Pons (tissue), 1 donor: ENCODE data around the gene NARS2.
"Not testable (repeated sequence)": the region's sequence is repeated elsewhere in the genome, so short reads cannot be mapped to it uniquely, and the experiment has no call there.

Experiments used
- DNase-seq: peaks from one replicate; pipeline ENCODE4 v3.0.0-alpha.2; 2016; ENCODE audit warnings: low spot score

The NARS2 gene

DNA sequence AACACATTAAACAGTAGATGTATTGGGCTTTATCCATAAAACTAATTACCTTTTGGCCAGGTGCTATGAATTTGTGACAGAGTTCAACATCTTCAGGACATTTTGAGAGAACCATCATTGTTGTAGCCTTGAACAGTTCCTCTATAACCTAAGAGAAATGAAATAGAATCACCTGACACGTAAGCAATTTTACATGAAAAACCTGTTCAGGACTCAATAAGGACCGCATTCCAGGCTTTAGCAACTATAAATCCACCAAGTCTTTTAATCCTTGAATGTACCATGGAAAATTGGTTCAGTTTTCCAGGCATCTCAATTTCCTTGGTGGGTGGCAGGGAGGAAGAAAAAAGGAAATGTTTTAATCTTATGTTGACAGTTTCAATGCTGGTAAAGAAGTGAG is 96.1 kb downstream of the NARS2 start:
- no peak for DNase-seq

DNA sequence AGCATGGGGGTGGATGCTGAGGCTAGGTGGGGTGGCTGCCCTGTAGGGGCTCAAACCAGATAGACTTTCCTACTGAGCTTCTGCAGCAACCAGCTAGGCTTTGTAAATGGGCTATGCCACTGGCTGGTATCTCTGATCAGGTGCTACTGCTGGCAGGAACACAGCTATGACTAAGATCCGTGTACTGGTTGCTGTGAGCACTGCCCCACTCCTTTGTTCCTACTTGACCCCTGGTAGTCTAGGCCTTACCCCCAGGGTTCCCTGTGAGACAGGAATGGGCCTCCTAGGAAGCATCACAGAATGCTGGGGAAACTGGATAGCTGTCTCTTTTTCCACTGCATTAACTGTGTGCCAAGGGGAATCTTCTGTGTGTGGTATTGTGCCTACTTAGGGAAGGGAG is 98.6 kb downstream of the NARS2 start:
- DNase-seq, result no peak

DNA sequence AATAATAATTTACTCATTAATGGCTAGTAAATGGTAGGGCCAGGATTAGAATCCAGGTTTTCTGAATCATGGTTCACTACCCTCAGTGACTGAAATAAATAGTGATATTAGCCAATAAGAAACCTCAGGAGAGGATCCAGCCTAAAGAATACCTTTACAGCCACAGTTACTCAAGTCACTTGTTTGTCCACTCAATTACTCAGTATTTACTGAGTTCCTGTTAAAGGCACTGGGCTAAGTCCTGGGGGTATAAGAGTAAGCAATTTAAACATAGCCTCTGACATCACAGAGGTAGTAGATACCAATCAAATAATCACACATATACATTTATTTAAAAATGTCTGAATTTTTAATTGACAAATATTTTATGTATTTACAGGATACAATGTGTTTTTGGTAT is 100.2 kb downstream of the NARS2 start:
- no peak for DNase-seq

DNA sequence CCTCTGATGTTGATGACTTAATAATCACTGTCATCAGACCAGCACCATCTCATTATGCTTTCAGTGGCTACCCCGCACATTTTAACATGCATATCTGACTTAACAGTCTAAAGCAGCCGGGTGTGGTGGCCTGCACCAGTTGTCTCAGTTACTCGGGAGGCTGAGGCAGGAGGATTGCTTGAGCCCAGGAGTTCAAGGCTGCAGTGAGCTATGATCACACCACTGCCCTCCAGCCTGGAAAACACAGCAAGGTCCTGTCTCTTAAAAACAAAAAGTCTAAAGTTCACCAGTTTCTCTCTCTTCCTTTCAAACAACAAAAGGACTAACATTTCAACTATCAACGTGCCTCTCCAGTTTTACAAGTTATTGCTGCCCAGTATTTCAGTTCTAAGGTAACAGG is 101.8 kb downstream of the NARS2 start:
- no peak for DNase-seq

DNA sequence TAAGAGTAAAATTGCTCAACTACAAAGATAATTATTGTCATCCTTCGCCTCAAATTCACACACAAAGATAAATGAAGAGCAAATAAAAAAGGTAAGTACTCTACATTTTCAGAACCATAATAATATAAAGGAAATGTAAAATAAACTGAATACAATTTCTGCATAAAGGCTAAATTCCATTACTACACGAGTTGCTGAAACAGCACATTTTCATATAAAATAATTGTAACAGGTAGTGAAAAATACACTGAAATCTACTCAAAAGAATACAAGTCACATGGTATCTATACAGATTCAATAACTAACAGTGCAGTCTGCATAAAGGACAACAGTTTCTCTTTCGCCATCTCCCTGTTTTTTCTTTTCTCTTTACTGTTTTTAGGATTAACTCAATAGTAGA is 102.3 kb downstream of the NARS2 start:
- no peak for DNase-seq

DNA sequence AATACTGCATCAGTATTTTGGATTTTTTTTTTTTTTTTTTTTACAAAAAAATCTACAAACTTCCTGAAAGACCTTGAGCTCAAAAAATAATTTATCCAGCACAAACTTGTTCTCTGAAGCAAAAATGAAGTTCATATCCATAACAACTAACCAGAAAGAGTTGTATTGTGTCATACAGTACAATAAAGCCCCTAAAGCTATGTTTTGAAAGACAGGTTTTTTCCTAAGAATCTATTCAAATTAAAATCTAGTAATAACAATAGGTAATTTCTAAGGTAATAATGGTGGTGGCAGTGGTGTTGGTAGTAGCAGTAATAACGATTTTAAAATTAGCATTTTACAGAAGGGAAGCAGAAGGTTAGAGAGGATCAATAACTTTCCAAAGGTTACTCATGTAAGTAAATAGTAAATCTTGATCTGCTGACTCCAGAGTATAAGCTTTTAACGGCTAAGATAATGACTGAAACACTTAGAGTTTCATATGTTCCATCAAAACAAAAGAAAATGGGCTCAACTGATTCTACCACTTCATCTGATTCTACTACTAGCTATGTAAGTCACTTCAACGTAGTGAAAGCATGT is 103.7 kb downstream of the NARS2 start:
- DNase-seq, result no peak

DNA sequence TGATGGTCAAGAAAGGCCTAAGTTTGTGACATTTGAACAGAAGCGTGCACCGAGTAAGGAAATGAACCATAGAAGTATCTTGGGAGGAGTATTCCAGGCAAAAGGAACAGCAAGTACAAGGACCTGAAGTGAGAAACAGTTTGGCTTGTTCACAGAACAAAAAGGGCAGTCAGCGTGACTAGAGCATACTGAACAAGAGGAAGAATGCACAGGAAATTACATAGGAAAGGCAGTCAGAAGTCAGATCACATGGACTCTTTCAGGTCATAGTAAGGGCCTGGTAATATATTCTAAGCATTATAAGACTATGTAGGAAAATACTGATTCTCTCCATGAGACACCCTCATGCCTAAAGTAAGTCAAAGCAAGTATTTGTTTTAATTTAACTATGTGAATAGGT is 104.8 kb downstream of the NARS2 start:
- DNase-seq, result peak; percentile 17

DNA sequence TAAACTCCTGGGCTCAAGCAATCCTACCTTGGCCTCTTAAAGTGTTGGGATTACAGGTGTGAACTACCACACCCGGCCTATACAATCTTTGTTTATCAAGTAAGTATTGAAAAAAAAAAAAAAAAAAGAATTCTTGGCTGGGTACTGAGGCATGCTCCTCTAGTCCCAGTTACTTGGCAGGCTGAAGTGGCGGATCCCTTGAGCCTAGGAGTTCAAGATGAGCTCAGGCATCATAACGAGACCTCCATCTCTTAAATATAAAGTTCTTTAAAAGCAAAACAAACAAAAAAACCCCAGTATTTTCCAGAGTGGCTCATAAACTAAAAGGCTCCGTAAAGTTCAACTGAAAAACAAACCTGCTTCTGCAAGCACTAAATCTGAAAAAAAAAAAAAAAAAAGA is 106.7 kb downstream of the NARS2 start:
- DNase-seq, result no peak

DNA sequence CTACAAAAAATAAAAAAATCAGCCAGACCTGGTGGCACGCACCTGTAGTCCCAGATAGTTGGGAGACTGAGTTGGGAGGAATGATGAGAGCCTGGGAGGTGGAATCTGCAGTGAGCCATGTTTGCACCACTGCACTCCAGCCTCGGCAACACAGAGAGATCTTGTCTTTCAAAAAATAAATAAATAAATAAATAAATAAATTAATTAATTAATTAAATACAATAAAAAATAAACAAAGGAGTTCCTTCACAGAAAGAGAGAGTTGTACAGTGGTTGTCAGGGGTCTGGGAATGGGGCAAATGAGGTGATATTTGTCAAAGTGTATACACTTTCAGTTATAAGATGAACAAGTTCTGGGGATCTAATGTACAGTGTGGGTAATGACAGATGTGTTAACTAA is 107.3 kb downstream of the NARS2 start:
- no peak for DNase-seq

DNA sequence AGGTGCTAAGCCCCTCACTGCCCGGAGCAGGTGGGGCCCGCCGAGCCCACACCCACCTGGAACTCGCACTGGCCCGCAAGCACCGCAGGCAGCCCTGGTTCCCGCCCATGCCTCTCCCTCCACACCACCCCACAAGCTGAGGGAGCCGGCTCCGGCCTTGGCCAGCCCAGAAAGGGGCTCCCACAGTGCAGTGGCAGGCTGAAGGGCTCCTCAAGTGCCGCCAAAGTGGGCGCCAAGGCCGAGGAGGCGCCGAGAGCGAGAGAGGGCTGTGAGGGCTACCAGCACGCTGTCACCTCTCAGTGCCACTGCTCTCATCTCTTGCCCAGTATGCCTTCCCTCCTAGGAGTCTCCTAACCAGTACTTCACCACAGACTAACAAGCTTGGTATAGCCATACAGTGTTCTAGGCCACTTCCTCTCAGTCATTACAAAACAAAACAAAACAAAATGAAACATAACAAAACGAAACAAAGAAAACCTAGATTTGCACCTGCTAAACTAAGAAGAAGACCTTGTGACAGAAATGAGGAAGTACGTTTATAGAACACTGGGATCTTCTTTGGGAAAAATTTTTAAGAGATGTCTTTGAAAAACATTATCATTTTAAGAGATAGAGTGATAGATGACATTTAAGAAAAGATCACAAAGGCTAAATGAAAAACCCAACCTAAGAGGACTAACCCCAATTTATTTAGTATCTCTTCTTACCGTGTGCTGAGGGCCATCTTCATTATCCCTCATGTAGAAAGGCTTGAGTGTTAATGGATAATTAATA is 109.3 kb downstream of the NARS2 start:
- no peak for DNase-seq

DNA sequence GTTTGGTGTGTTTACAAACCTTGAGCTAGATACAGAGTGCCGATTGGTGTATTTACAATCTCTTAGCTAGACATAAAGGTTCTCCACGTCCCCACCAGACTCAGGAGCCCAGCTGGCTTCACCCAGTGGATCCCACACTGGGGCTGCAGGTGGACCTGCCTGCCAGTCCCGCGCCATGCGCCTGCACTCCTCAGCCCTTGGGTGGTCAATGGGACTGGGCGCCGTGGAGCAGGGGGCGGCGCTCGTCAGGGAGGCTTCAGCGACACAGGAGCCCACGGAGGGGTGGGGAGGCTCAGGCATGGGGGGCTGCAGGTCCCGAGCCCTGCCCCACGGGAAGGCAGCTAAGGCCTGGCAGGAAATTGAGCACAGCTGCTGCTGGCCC is 109.9 kb downstream of the NARS2 start:
- DNase-seq, result not testable (repeated sequence)

DNA sequence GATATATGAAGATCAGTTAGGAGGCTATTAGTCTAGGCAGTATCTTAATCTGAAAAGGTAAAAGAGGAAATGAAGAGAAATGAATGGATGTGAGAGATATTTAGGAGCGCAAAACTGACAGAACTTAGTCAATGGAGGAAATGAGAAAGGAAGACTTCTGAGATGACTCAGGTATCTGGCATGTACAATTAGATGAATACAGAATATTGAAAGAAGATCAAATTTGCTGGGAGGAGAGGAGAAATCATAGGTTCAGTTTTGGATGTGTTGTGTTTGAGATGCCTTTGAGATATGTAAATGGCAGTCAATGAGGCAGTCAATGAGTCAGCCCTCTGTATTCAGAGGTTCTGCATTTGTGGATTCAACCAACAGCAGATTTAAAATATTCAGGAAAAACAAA is 114.2 kb downstream of the NARS2 start:
- DNase-seq, result no peak

DNA sequence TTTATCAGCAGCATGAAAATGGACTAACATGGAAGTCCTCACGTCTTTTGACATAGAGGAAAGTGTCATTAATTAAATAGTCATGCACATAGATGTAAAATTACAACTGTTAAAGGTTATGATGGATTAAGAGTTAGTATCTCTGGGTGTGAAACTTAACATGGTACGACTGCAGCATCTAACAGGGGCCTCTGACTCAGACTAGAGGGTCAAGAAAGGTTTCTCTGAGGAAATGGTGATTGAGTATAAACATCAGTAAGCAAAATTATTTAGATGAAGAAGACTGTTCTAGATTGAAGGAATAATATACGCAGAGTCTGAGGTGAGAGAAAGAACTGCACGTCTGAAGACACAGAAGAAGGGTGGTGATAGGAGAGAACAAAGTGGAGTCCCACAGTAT is 114.9 kb downstream of the NARS2 start:
- no peak for DNase-seq

DNA sequence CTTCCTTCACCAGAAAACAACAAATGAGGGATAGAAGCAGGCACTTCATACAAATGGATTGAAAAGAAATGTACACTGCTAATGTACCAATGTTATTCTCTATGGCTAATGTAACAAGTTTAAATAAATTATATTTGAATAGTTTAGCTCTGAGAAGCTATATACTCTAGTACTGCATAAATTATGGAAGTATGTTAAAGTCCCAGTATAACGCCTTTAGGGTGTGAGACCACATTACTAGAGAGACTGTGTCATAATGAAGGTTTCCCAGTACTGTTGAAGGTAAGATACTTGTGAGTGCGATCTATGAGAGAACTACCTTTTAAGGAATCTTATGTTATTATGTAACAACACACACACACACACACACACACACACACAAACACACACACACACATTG is 117.2 kb downstream of the NARS2 start:
- no peak for DNase-seq

DNA sequence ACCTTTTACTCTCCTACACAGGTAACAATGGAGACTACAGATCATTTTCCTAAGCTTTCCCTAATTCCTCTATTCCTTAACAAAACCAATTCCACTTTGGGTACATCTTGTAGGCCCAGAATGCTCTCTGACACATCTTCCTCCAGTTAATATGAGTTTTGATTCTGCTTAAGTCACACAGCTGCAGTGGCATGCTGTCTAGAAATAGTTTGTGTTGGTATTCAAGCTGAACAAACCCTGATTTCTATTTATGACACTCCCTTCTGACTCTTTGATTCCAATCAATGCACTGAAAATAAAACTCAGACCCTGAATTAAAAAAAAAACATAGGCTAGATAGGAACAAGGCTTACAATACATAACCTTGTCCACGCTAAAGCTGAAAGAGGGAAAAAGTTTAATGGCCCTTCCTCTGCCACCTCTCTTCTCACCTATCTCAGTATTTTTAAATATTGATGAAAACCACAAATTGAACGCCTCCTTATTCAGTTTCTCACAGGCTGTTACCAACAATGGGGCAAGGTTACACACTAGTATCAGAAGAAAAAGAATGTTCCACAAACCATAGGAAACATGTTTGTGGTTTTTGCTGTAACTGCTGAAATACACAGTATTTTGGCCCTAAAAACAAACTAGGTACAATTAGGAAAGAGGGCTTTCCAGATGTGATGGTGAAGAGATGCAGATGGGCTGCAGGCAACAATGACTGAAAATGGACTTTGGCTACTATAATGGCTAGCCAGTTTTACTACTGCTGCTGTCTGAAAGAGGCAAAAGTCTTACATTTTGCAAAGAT is 121.3 kb downstream of the NARS2 start:
- no peak for DNase-seq

DNA sequence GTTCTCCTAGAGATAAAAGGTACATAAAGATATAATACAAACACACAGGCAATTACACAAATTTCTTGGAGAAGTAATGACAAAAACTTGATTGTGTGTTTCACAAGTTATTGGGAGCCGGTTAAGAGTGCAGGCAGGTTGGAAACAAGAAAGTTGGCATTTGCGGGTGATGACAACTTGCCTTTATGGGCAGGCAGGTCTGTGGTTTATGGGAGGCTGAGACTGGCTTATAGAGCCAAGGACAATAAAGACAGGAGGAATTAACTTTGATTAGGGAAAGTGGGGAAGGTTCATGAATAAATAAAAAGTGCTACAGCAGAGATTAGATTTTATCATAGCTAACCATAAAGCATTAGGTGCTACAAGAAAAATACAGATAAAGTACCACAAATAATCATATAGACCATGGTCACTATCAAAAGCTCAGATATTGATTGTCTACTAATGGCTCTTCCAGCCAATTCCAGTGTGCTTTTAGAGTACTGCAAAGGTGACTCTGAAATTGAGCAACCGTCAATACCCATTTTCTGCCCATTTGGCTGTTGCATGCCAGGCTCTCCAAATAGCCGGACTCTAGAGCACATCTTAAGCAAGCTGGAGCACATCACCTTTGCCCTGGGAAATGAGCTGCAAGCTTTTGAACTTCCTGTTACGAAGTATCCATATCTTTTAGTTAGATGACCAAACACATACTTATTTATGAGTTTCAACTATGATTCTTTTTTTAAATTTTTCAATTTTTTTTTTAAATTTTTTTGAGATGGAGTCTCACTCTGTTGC is 123.1 kb downstream of the NARS2 start:
- no peak for DNase-seq

DNA sequence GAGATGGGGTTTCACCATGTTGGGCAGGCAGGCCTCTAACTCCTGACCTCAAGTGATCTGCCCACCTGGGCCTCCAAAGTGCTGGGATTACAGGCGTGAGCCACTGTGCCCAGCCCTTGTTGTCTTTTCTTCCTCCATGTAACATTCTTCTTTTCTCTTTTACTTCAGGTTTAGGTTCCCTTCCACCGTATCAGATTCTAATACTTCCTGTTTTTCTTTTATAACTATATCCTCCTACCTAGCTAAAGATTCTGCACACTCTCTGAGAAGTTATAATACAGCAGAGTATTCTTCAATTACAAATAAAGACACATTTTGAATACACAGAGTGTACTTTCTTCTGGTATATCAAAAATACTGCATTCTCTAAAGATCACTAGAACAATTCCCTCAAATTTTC is 123.8 kb downstream of the NARS2 start:
- DNase-seq, result no peak

DNA sequence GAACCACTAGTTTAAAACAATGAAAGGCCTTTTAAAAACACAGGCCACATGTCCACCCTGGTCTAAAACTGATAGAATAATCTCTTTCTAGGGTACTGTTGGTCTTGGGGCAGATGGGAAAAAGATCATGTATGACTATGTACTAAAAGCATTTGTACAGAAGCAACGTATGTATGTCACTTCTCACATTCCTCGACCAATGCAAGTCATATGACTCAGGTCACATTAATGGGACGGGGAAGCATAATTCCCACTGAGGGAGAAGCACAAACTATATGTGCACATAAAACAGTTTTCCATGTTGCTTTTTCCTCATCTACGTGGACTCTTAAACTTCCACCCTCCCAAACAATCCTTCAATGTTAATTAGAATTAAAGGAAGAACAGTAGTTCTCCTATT is 124.8 kb downstream of the NARS2 start:
- DNase-seq, result no peak

DNA sequence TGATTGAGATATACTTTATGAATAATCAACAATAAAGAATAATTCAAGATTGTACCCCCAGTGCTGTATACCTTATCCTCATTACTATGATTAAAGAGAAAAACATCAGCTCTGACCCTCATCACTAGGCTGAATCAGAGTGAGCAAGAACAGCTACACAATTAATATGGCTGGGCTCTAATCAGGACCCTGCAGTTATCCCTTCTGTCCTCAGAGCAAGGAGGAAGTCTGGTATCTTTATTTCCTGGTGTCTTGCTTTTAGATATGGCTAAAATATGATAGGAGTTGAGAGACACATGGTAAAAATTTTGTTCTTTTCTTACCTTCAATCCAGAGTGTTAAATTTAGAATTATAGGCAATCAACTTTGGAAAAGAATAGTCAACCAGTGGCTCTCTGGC is 128.5 kb downstream of the NARS2 start:
- DNase-seq, result no peak

DNA sequence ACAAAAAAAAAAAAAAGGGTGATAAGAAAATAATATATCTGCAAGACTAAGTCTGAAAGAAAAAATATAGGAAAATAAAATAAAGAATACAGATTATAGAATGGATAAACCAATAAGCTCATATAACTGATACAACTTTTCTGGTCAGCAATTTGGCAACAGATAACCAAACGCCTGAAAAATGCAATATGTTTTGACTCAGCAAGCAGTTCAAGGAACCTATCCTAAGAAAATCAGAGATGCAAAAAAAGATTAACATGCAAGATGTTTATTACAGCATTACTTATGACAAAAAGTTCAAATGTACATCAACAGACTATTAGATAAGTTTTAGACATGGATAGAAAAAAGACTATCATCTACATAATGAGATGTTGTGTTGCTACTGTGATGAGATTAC is 129.9 kb downstream of the NARS2 start:
- DNase-seq, result no peak

DNA sequence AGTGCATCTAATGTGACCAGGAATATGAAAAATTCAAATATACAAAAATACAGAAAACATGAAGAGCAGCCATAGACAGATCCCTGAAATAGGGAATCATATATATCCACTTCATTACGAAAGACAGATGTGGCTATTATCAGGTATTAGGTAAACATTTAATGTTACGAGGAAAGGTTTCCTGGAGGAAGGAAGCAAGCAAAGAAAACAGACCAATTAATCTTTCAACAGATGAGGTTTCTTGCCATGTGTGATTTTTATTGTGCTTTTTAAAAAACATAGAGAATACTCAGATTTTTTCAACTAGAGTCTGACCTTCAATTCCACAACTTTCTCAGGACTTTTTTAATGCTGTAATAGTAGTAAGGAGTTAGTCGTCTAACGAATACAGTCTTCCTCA is 132.7 kb downstream of the NARS2 start:
- no peak for DNase-seq

DNA sequence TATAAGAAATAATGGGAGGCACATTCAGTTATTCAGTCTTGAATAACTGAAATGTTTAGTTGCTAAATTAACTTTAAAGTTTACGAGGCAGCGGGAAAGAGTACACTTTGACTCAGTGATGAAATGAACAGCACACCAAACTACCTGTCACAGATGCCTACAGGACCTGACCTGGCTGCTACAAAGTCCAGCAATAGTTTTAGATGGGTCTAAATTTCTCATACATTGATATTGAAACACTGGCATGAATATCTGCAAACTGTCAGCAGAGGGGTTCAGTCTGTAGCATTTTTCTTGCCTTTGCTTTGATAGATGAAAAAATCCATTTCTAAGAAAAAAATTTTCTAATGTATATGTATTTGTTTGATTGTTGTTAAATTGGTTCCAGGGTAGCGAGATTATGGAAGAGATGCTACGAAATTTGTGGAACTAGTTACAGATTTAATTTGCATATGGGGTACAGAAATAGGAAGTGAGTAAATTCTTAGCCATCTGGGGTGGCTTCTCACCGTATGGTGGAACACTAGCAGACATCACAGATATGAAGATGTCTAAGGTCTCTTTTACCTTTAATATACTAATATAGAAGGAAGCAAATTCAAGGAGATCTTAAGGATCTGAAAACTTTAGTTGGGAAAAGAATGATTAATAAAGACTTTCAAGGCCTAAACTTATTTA is 136.2 kb downstream of the NARS2 start:
- DNase-seq, result no peak
